ENCODE measurements around the gene CLSTN2. TPM values are rescaled to one million over a fixed set of nuclear protein-coding genes. Genes with fewer than 3 reads are reported as not detected.

Gene CLSTN2
- total RNA-seq, 1 experiment from 2014 or later = 0.68 TPM

GRCh38 chr3:140223631-140224030 lies 288.6 kb downstream of the CLSTN2 start:
- no peaks in the 10 kb centered on the region for H3K9me3 ChIP-seq (ENCODE audit: control insufficient read depth, low read depth, low read length)
- H2AFZ ChIP-seq (ENCODE audit: low read length) = no peak overlapping the region
- H3K23me2 ChIP-seq (ENCODE audit: insufficient read length, low read depth, low read length, poor library complexity, severe bottlenecking) = no peaks in the 10 kb centered on the region
- no peak overlapping the region for H2BK120ac ChIP-seq (ENCODE audit: low read depth, low read length, poor library complexity, severe bottlenecking)
- peak overlapping the region in 1 of 3 experiments; percentile 40; a peak in 2 of 7 replicates for H3K27ac Mint-ChIP-seq
- peaks cover 8 to 18% of the 10 kb centered on the region in 2 experiments for H3K9me3 Mint-ChIP-seq
- DNase-seq = no peak
- H3K18ac ChIP-seq (ENCODE audit: insufficient read length, low read depth, low read length) = no peak overlapping the region
- no peak for TF ChIP-seq CTCF (conservative IDR thresholded peaks at IDR 0.05)
- no peak overlapping the region for H3K9ac ChIP-seq (ENCODE audit: extremely low read depth, insufficient read length, low read length)
- no peak overlapping the region for H2BK20ac ChIP-seq (ENCODE audit: low read depth, low read length, poor library complexity, severe bottlenecking)
- no peak overlapping the region for H3T11ph ChIP-seq (ENCODE audit: low read length)
- no peak overlapping the region for H2BK5ac ChIP-seq (ENCODE audit: insufficient read length, low read length)
- H3K4me1 Mint-ChIP-seq = peaks cover 2 to 13% of the 10 kb centered on the region in 2 experiments; a peak in 3 of 4 replicates
- no peaks in the 10 kb centered on the region for H3K79me1 ChIP-seq (ENCODE audit: insufficient read depth, low read depth, low read length, poor library complexity, severe bottlenecking)
- H3K4me1 ChIP-seq (ENCODE audit: insufficient read depth, low read length) = no peaks in the 10 kb centered on the region
- no peaks in the 10 kb centered on the region for H3K27me3 ChIP-seq (ENCODE audit: insufficient read depth, low read length)
- no peak overlapping the region for H2BK15ac ChIP-seq (ENCODE audit: low read depth, low read length)
- H3K23ac ChIP-seq (ENCODE audit: insufficient read length, low read depth, low read length) = no peak overlapping the region
- H2AK5ac ChIP-seq (ENCODE audit: insufficient read length, low read length) = no peak overlapping the region
- H3K27ac ChIP-seq (ENCODE audit: insufficient read length, low read depth, low read length) = no peak overlapping the region
- peaks cover 7 to 14% (median 13%) of the 10 kb centered on the region in 3 experiments for H3K36me3 Mint-ChIP-seq (ENCODE audit: insufficient read depth in 1 of 3, low read depth in 3 of 3)
- H3K4ac ChIP-seq (ENCODE audit: low read depth, low read length) = no peak overlapping the region
- H3K56ac ChIP-seq (ENCODE audit: insufficient read length, low read depth, low read length) = no peak overlapping the region
- no CpG with 5 or more reads among the region's 2 CpGs for WGBS (ENCODE audit: extremely low coverage, insufficient read length, low lambda C conversion rate)
- H4K20me1 ChIP-seq (ENCODE audit: control insufficient read depth, insufficient read depth, insufficient read length) = no peaks in the 10 kb centered on the region
- H3K4me2 ChIP-seq (ENCODE audit: insufficient read depth, insufficient read length, low read length) = no peak overlapping the region
- no peak overlapping the region for H4K5ac ChIP-seq (ENCODE audit: insufficient read length, low read depth, low read length)
- H3K14ac ChIP-seq (ENCODE audit: insufficient read depth, low read length) = no peak overlapping the region
- no peaks in the 10 kb centered on the region for H3K79me2 ChIP-seq (ENCODE audit: insufficient read depth, low read length)
- no peak overlapping the region for H4K8ac ChIP-seq (replicated peaks; ENCODE audit: insufficient read length, low read depth, low read length)
- no peak overlapping the region for H4K91ac ChIP-seq (ENCODE audit: insufficient read length, low read depth, low read length)
- H3K4me3 Mint-ChIP-seq = no peak overlapping the region
- peaks cover 1% of the 10 kb centered on the region; the same call in 1 of the 2 replicates for H3K27me3 Mint-ChIP-seq (ENCODE audit: low read depth)
- H2BK12ac ChIP-seq (ENCODE audit: insufficient read length, low read depth, low read length) = no peak overlapping the region

All from H9 (cell line).